Spleen (tissue), 11 donors: Measurements from ENCODE around the gene APP. TPM values are rescaled to one million over a fixed set of nuclear protein-coding genes. Genes with fewer than 3 reads are reported as not detected.

ENCODE experiments used
- DNase-seq: peaks from one replicate; pipeline ENCODE4 v3.0.0-alpha.2; 2020
- H3K27ac ChIP-seq, 8 donors: fragments of 200-600 bp; sonication (generic) in 7 of 8; 1 replicate in 4 of 8; 2 replicates in 4 of 8; pipeline versions ENCODE4 v1.5.0 to v1.8.0; 2016 to 2021; ENCODE audit warnings: inconsistent platforms in 4 of 8, mild to moderate bottlenecking in 4 of 8, moderate library complexity in 1 of 8
- H3K27me3 ChIP-seq, 7 donors: fragments of 200-600 bp; sonication (generic) in 6 of 7; replicated peaks in 1 of 7; 1 replicate in 4 of 7; 2 replicates in 3 of 7; pipeline versions ENCODE4 v1.5.0 to v1.8.0; 2016 to 2021; ENCODE audit warnings: inconsistent platforms in 3 of 7, mild to moderate bottlenecking in 1 of 7
- H3K36me3 ChIP-seq, 6 donors: fragments of 200-600 bp; sonication (generic) in 5 of 6; 1 replicate in 4 of 6; 2 replicates in 2 of 6; pipeline versions ENCODE4 v1.5.0 to v1.8.0; 2016 to 2021; ENCODE audit warnings: inconsistent platforms in 2 of 6
- H3K4me1 ChIP-seq, 6 donors: fragments of 200-600 bp; sonication (generic) in 5 of 6; 1 replicate in 3 of 6; 2 replicates in 3 of 6; pipeline versions ENCODE4 v1.5.0 to v1.8.0; 2016 to 2021; ENCODE audit warnings: inconsistent platforms in 3 of 6
- H3K4me3 ChIP-seq, 8 donors: fragments of 200-600 bp; sonication (generic) in 7 of 8; 1 replicate in 4 of 8; 2 replicates in 4 of 8; pipeline versions ENCODE4 v1.5.0 to v1.8.0; 2016 to 2021; ENCODE audit warnings: inconsistent platforms in 4 of 8, mild to moderate bottlenecking in 4 of 8, moderate library complexity in 2 of 8
- H3K9me3 ChIP-seq, 8 donors: fragments of 200-600 bp; sonication (generic) in 7 of 8; 1 replicate in 4 of 8; 2 replicates in 4 of 8; pipeline versions ENCODE4 v1.5.0 to v1.8.0; 2016 to 2021; ENCODE audit warnings: inconsistent platforms in 4 of 8
- POLR2A ChIP-seq, 3 donors: fragments of 450-650 bp; IDR thresholded peaks; one replicate each; pipeline ENCODE4 v1.5.1; 2017; ENCODE audit warnings: antibody characterized with exemption in 3 of 3, mild to moderate bottlenecking in 1 of 3
- POLR2AphosphoS5 ChIP-seq, 3 donors: sonication (generic); formaldehyde crosslinking; IDR thresholded peaks; one replicate each; pipeline ENCODE4 v1.5.1; 2017; ENCODE audit warnings: antibody characterized with exemption in 3 of 3
- WGBS, 5 donors: extraction: QIAGEN DNeasy Blood & Tissue Kit in 3 of 5; methylation state at CpG; one replicate each; pipeline versions ENCODE4 v1.1.5 to v1.1.7; 2013 to 2018; 5-methylcytosine and 5-hydroxymethylcytosine counted together
- intact Hi-C: fragments of 100-400 bp; cut with DNase I; formaldehyde crosslinking; loops from one replicate; pipeline ENCODE4 v1.15.0; 2023; ENCODE audit warnings: low total_unique reads
- polyA plus RNA-seq, 3 donors: library from polyadenylated mRNA; stranded (reverse); fragments of 200-250 nt; gene quantifications; one replicate each; pipeline ENCODE4 v1.2.1, GENCODE V29; 2013
- total RNA-seq, 7 donors: library from RNA; depleted of rRNA in 3 of 7; stranded (reverse); fragments of >200 nt in 3 of 7; fragmentation: NEBNext Ultra II Directional in 4 of 7; extraction: Animal tissue kit (Norgen Biotek cat#: 25700) in 4 of 7; gene quantifications; one replicate each; pipeline versions ENCODE4 v1.1.0 to v1.2.1, GENCODE V29; 2016 to 2021
- TF ChIP-seq, protein P1 (sequence below), 11 experiments: fragments of 200-600 bp in 7 of 11; fragments of 450-650 bp in 4 of 11; sonication (generic) in 4 of 11; IDR thresholded peaks in 8 of 11; conservative IDR thresholded peaks in 3 of 11; 1 replicate in 7 of 11; 2 replicates in 4 of 11; pipeline versions ENCODE4 v1.4.0 to v1.8.0; 2016 to 2021; ENCODE audit warnings: antibody characterized with exemption in 11 of 11, inconsistent platforms in 4 of 11, mild to moderate bottlenecking in 1 of 11
- donor health status: healthy with polysubstance abuse.
- donor health status: DM: no; HTN: no; CAD: no; lungs with moderate emphysema.
- donor health status: DM: no; HTN: no; CAD: no.
- donor health status: Bipolar disorder and iron deficiency.
- donor health status: healthy.
- donor health status: DM: no; HTN: no; CAD: no.
- donor health status: DM: yes; HTN: yes; CAD: no.

Gene APP
- total and polyA plus RNA-seq, 10 donors = 25.3 to 398 (median 282) TPM

DNA sequence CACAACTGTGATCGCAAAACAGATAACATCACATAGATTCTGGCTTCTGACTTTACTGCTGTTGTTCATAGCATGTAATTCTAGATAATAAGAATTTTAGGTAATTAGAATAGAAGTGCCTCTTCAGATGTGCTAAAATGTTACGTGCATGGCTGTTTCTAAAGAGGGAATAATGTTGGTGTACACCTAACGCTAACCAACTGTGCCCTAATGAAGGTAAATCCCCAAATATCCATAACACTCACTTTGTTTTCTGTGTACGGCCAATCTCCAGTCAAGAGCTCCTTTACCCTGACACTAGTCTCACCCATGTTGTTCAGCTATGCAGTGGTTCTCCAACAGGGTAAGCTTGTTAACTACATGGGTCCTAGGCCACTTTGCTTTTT lies 44.4 kb downstream of the APP start:
- Histone ChIP-seq H3K27ac (no peak overlapping the region), H3K4me1 (peaks cover 0 to 58% (median 18%) of the 10 kb centered on the region in 6 donors), H3K36me3 (no peaks in the 10 kb centered on the region), H3K27me3 (no peaks in the 10 kb centered on the region), H3K4me3 (no peak overlapping the region), H3K9me3 (no peaks in the 10 kb centered on the region)
- DNase-seq = no peak
- 90 to 97% (median 96%) methylated on average over 4 of the region's 4 CpGs for WGBS, 5 donors
- intact Hi-C loops = no loop called here
- no peak for TF ChIP-seq POLR2AphosphoS5 (IDR thresholded peaks at IDR 0.05)
- TF ChIP-seq, protein P1, sequence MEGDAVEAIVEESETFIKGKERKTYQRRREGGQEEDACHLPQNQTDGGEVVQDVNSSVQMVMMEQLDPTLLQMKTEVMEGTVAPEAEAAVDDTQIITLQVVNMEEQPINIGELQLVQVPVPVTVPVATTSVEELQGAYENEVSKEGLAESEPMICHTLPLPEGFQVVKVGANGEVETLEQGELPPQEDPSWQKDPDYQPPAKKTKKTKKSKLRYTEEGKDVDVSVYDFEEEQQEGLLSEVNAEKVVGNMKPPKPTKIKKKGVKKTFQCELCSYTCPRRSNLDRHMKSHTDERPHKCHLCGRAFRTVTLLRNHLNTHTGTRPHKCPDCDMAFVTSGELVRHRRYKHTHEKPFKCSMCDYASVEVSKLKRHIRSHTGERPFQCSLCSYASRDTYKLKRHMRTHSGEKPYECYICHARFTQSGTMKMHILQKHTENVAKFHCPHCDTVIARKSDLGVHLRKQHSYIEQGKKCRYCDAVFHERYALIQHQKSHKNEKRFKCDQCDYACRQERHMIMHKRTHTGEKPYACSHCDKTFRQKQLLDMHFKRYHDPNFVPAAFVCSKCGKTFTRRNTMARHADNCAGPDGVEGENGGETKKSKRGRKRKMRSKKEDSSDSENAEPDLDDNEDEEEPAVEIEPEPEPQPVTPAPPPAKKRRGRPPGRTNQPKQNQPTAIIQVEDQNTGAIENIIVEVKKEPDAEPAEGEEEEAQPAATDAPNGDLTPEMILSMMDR (IDR thresholded peaks at IDR 0.05 in 8 of 11, conservative IDR thresholded peaks at IDR 0.05 in 3 of 11) = no peak

DNA sequence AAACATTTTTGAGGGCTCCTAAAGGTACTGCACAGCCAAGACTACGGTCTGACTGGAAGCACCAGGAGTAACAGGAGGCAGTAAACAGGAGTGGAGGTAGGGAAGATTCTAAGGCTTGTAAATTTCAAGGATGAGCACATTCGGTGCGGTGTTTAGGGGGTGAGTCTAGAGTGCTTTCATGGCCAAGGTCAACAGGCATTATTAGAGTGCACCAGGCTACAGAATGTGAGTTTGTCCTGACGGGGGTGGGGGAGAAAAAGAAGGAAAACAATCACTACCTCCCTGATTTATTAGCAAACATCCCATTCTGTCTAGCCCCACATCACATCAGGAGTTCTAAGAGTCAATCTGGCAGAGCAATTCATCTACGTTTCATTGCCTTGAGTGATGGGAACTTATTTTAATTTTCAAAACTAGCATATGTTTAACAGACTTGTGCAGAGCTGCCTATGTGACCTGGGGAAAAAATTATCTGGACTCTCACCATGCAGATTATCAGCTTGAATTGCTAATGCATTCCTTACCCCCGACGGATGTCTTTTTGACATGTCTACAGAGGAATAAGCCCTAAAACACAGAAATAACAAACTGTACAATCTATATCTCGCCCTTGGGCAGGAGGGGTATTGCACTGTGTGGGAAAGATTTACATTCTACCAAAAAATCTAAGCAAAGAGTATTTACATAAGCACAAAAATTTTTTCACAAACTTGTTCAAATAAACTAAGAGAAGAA lies 45.0 kb downstream of the APP start:
- WGBS, 5 donors = 79 to 87% (median 83%) methylated on average over 8 of the region's 8 CpGs
- intact Hi-C loops = no loop called here
- peaks cover 0 to 60% (median 18%) of the 10 kb centered on the region in 6 donors for H3K4me1 ChIP-seq
- TF ChIP-seq POLR2AphosphoS5 (IDR thresholded peaks at IDR 0.05) (no peak), POLR2A (IDR thresholded peaks at IDR 0.05) (no peak)
- TF ChIP-seq, protein P1 (IDR thresholded peaks at IDR 0.05 in 8 of 11, conservative IDR thresholded peaks at IDR 0.05 in 3 of 11) = no peak
- no peak overlapping the region for H3K4me3 ChIP-seq
- H3K27ac ChIP-seq = peak overlapping the region in 1 of 8 donors; percentile 16
- H3K36me3 ChIP-seq = no peaks in the 10 kb centered on the region
- no peak for DNase-seq
- no peaks in the 10 kb centered on the region for H3K9me3 ChIP-seq
- H3K27me3 ChIP-seq = no peaks in the 10 kb centered on the region

DNA sequence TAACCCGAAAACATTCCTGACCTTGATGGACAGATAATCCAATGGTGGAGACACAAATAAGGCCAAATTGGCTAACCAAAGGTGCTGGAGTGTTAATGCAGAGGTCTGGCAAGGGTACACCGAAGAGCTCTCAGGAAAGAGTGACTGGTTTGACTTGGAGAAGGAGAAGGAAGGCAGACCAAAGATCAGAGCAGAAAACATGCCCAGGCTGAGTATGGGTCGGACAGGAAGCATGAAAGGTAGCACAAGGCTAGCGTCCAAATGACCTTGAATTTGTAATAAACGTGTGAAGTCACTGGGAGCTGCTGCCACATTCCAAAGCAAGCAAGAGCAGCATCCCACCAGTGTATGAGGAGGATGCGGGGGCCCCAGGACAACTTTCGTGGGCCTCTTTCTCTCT lies 45.7 kb downstream of the APP start:
- Histone ChIP-seq H3K4me3 (no peak overlapping the region), H3K4me1 (peaks cover 0 to 60% (median 17%) of the 10 kb centered on the region in 6 donors), H3K27me3 (no peaks in the 10 kb centered on the region), H3K9me3 (no peaks in the 10 kb centered on the region), H3K27ac (peak overlapping the region in 5 of 8 donors; percentile 7 to 64 (median 16)), H3K36me3 (no peaks in the 10 kb centered on the region)
- WGBS, 5 donors = 72 to 83% (median 75%) methylated on average over 7 of the region's 7 CpGs
- intact Hi-C loops = no loop called here
- TF ChIP-seq, protein P1 (IDR thresholded peaks at IDR 0.05 in 8 of 11, conservative IDR thresholded peaks at IDR 0.05 in 3 of 11) = no peak
- TF ChIP-seq POLR2AphosphoS5 (IDR thresholded peaks at IDR 0.05) (no peak), POLR2A (IDR thresholded peaks at IDR 0.05) (no peak)
- no peak for DNase-seq

DNA sequence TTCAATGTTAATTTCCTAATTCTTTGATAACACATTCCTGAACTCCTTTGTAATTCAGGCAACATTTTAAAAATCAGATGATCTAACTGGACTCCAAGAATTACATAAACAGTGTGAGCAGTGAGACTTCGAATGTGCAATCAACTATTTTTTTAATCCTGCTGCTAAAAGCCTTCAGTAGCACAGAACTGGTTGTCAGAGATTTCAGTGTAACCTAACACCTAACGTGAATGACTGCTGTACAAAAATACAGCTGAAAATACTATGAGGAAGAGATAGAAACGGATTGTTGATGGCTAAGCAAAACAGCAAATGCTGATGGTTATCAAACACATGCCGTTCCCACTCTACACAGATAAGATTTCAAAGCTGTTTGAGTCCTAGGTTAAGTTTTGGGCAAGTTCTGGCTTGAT lies 46.1 kb downstream of the APP start:
- Histone ChIP-seq H3K9me3 (no peaks in the 10 kb centered on the region), H3K4me1 (peaks cover 0 to 62% (median 19%) of the 10 kb centered on the region in 6 donors), H3K27me3 (no peaks in the 10 kb centered on the region), H3K27ac (peak overlapping the region in 5 of 8 donors; percentile 7 to 64 (median 16)), H3K4me3 (no peak overlapping the region), H3K36me3 (no peaks in the 10 kb centered on the region)
- 43 to 72% (median 61%) methylated on average over 4 of the region's 4 CpGs for WGBS, 5 donors
- intact Hi-C loops = no loop called here
- TF ChIP-seq, protein P1 (IDR thresholded peaks at IDR 0.05 in 8 of 11, conservative IDR thresholded peaks at IDR 0.05 in 3 of 11) = no peak
- TF ChIP-seq POLR2AphosphoS5 (IDR thresholded peaks at IDR 0.05) = no peak
- DNase-seq = no peak
